ENCODE measurements around the gene PARVB.

Gene PARVB

DNA sequence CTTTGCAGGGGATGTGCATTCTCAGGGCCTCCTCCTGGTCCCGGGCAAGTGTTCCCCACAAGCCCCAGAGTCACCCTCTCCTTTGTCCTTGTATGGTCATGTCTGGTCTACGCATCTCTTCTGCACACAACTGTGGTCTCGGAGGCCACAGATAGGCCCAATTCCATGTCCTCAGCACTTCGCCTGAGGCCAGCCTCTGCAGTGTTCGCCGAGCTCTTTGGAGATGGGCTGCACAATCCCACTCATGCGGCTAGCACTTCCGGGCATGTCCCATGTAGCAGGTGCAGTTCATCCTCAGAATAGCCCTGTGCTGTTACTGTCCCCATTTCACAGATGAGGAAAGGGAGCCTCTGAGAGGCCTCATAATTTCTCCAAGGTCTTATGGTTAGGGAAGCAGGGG is 164.2 kb downstream of the PARVB start:
- DNase-seq: no peak

DNA sequence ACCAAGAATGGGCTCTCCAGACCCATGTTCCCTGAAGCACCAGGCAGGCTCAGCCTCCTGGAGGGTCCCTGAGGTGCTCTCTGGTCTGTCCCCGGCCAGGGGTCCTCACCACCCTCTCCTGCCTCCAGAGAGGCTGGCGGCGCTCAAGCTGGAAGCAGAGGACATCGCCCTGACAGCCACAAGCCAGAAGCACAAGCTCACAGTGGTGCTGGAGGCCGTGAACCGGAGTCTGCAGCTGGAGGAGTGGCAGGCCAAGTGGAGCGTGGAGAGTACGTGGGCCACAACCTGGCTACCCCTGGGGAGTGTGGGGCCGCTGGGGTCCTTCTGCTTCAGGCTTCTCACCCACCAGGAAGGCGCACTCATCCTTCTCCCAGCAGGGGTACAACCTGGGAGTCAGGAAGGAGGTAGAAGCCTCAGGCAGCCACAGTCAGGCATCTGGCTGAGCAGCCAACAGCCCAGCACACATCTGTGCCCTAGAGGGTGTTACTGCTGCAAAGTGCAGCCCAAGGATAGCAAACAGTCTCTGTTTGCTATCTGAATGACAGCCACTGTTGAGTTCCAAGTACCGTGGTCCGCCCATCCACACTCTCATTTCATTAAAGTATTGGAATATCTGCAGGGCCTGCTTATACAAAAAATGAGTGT is 165.0 kb downstream of the PARVB start:
- no peak for DNase-seq

DNA sequence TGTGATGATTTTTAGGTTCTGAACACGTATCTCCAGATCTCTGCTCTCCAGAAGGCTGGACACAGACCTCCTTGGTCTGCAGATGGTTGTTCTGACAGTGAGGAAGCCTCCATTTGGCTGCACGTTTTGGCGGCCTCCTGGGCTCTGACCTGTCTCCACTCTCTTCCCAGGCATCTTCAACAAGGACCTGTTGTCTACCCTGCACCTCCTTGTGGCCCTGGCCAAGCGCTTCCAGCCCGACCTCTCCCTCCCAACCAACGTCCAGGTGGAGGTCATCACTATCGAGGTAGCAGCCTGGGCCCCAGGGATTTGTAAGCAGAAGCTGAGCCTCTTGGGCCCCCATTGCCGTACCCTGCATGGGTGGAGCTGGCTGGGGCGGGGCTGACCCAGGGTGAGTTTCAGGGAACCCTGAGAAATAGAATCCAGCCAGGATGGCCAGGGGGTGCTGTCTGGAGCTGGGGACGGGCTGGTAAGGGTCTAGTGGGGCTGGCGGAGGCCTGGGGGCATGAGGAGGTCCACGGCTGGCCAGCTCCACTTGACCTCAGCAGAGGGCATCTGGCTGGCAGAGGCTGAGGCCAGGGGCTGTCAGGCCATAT is 166.4 kb downstream of the PARVB start:
- DNase-seq: no peak

DNA sequence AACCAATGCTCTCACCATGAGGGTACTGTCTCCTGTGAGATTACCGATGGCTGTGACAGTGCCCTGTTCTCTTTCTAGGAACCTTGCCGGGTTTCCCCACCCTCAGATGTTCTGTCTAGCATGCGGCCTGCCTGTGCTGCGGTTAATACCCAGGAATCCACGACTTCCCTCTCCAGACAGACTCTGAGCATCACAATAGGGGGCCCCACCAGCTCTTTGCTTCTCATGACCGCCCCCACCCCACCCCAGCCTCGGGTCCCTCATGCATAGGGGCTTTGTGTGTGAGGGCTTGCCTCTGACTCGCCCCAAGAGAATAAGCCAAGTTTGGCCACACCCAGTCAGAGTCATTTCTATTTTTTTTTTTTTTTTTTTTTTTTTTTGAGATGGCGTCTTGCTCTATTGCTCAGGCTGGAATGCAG is 166.9 kb downstream of the PARVB start:
- DNase-seq: no peak

DNA sequence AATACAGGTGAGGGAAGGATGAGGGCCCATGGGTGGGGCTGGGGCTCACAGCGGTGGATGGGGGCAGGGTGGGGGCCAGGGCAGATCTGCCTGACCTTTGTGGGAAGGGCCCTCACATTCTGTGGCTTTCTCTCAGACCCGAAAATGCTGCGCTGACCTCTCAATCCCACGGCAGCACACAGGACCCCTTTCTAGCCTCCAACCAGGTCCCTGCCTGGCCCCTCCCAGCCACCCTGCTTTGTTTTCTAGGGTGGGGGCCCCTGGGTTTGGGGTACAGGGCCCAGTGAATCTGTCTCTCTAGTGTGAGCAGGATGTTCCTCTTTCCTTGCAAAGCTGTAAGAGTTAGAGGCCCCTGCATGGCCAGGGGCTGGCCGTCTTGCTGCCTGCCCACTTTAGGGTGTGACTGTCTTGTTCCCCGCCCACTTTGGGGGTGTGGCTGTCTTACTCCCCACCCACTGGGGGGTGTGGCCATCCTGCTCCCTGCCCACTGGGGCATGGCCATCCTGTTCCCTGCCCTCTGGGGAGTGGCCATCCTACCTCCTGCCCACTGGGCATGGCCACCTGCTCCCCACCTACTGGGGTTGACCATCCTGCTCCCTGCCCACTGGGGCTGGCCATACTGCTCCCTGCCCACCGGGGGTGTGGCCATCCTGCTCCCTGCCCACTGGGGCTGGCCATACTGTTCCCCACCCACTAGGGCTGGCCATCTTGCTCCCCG is 168.2 kb downstream of the PARVB start:
- no peak for DNase-seq

DNA sequence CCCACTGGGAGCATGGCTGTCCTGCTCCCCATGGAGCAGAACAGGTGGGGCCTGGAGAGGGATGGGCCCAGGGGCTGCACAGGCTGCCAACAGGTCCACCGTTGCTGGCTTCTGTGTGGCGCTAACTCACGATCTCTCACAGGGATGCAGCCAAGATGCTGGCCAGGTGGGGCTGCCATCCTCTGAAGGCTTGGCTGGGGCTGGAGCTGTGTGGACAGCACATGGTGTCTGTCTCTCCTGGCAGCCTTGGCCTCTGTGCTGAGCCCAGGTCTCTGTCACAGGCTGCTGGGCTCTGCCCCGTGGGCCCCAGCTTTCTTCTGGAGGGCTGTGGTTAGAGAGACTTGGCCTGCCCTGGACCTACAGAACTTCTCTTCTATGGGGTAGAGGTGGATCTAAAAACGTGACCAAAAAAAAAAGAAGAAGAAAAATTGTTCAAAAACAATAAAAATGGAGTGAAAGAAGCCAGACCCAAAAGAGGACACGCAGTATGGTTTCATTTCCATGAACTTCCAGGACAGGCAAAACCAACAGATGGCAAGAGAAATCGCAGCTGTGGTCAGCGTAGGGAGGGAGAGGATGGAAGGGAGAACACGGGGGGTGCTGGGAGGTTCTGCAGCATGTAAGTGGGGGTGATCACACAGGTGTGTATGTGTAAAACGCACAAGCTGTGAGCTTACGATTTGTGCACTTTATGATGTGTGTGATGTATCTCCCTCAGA is 168.9 kb downstream of the PARVB start:
- no peak for DNase-seq

DNA sequence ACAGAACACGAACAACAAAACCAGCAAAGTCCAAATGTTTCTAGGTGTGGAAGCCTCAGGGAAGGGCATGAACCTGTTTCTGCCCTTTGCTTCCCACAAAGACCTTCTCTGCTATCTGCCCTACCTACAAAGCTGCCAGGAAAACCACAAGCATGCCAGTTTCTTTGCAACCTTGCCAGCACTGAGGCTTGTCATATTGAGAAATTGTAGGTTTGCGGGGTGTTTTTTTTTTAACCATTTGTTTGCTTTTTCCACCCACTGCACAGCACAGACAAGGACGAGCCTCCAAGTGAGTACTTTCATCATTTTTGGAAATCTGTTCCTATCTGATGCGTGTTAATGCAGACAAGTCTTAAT is 169.4 kb downstream of the PARVB start:
- no peak for DNase-seq

DNA sequence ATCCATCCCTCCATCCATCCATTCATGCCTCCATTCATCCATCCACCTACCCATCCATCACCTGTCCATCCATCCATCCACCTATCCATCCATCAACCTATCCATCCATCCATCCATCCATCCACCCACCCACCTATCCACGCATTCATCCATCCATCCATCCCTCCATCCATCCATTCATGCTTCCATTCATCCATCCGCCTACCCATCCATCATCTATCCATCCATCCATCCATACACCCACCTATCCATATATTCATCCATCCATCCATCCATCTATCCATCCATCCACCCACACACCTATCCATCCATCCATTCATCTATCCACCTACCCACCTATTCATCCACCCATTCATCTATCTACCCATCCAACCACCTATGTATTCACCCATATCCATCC is 170.5 kb downstream of the PARVB start:
- no peak for DNase-seq

DNA sequence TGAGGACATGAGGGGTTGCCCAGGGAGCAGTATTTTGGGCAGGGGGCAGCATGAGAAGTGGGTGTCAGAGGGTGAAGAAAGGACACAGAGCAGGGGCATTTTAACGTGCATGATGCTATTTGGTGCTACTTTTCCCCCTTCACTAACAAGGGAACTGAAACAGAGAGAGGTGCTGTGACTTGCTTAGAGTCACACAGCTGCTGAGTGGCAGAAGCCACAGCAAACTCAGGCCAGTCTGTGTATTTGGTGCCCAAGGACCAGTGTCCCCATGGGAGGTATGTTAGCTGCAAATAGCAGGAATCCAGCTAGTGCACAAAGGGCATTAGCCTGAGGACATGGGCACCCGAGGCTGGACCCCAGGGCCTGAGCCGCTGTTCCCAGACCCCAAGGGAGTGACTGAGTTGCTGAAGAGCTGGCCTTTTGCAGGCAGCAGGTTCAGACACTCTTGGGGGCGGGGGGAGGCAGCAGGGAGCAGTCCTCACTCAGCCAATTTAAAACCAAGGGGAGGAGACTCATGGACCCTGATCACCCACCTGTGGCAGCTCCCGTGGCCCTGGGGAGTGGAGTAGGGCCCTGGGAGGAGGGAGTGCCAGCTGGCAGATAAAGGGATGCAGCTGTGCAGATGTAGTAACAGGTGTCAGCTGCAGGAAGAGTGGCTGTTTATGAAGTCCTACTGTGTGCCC is 171.2 kb downstream of the PARVB start:
- no peak for DNase-seq

DNA sequence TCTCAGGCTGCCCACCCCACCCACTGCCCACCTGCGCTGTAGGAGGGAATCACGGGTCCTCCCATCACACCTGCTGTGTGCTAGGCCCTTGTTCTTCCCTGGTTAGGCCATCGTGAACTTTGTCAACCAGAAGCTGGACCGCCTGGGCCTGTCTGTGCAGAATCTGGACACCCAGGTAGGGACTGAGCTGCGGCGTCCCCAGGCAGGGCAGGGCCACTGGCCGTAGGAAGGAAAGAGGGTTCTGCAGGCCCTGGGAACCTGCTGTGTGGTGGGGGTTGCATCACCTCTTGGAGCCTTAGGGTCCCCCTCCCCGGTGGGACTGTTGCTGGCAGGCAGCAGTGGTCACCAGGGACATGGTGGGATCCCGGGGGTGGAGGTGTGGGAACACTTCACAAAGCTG is 172.1 kb downstream of the PARVB start:
- no peak for DNase-seq

DNA sequence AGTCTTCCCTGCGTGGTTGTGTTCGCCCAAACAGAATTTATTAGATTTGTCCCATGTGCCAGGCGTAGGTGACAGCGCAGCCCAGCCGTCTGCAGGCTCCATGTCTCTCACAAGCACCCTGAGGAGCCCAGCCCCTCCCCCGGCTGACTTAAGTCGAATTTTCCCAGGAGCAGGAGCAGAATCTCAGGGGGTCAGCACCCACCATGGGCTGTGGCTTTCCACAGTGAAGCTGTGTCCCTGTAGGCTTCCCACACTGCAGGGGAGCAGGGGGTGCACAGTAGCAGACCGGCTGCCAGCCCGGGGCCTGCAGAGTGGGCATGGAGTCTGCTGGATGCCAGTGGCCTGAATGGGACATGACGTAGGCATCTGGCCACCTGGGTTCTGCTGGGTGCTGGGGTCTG is 172.6 kb downstream of the PARVB start:
- no peak for DNase-seq

DNA sequence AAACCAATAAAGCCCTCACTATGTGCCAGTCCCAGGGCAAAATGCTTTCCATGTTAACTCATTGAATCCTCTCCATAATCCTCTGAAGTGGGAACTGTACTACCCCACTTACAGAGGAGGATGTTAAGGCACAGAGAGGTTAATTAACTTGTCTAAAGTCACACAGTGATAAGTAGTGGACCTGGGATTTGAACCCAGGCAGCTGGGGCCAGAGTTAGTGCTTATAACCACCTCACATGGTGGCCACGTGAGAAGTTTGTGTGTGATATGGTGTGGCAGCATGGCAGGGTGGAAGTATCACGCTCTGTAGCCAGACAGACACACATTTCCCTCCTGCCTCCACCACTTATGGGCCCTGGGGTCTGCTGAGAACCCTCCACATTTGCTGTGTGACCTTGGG is 173.2 kb downstream of the PARVB start:
- no peak for DNase-seq

DNA sequence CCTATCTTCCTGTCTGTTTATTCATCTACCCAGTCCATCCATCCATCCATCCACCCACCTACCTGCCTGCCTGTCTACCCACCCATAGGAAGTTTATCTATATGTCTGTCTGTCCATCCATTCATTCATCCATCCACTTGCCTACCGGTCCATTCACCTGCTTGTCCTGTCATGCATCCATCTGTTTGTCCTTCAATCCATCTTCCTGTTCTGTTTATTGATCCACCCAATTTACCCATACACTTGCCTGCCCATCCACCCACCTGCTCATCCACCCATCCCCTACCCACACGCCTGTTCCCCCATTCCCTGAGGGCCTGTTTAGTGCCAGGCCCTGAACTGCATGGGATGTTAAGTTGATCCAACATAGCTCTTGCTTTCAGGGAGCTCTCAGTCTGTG is 175.1 kb downstream of the PARVB start:
- no peak for DNase-seq

DNA sequence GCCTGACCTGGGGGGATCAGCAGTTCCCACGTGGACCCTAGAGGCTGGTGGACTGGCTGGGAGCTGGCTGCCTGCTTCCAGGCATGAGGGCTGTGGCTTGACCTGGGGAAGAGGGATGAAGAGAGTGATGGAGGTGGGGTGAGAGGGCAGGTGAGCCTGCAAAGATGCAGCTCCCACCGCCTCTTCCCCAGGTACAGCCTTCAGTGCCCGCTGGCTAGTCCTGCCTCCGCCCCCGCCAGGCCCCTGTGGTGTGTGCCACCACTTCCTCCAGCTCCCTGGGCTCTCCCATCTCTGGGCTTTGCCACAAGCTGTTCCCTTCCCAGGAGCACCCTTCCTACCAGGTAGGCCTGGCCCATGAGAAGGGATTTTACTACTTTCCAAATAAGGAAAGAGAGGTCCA is 175.8 kb downstream of the PARVB start:
- no peak for DNase-seq

DNA sequence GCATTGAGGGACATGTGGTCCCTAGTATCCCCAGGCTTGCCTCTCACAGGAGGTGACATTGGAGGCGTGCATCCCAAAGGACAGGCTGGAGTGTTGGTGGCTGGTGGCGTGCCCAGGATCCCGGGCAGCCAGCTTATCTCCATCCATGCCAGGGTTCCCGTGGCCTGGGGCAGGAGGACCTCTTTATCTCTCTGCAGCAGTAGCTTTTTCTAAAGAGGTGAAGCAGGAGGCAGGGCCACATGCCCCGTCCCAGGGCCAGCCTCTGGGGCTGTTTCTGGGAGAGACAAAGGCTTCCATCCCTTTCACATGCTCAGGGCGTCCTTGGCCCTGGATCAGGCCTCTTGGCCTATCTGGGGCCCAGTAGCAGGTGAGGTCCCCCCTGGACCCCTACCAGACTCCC is 176.3 kb downstream of the PARVB start:
- DNase-seq: no peak

DNA sequence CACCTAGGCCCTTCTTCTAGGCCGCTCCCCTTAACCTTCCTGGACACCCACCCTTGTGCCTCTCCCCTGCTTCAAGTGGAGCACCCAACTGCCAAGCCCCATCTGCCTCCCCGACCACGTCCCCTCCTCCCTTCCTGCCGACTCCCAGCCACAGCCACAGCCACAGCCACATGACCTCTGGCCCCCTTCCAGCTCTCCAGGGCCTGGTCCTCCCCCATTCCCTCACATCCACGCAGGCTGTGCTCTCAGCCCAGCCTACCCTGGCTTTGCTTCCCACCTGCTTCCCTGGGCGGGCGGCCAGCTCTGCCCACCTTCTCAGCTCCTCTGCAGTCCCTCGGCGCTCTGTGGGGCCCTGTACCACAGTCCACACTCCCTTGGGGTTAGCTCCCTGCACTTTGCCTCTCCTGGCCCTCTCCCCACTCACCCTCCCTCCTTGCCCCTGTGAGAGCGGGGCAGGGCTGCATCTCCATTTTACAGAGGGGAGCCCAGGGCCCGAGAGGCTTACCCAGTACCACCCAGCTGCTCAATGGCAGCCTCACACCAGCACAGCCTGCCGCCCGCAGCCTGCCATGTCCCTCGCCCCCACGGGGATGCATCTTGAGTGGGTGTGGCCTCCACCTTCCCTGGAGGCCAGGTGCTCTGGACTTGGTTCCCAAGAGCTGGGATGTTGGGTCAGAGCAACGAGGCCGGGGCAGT is 176.9 kb downstream of the PARVB start:
- DNase-seq: no peak

DNA sequence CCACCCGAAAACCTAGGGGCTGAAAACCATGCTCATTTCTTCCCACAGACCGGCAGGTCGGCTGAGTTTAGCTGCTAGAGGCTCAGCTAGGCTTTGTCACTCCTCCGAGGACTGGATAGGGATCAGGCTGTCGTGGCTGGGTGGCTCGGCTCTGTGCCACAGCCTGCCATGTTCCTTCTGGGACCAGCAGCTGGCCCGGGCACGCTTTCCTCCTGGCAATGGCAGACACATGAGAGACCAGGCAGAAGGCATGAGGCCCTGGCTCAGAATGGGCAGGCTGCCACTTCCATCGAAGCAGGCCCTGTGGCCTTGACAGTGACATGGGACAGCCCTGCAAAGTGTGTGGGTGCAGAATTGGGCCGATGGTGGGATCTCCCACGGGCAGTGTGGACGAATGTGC is 177.6 kb downstream of the PARVB start:
- no peak for DNase-seq

DNA sequence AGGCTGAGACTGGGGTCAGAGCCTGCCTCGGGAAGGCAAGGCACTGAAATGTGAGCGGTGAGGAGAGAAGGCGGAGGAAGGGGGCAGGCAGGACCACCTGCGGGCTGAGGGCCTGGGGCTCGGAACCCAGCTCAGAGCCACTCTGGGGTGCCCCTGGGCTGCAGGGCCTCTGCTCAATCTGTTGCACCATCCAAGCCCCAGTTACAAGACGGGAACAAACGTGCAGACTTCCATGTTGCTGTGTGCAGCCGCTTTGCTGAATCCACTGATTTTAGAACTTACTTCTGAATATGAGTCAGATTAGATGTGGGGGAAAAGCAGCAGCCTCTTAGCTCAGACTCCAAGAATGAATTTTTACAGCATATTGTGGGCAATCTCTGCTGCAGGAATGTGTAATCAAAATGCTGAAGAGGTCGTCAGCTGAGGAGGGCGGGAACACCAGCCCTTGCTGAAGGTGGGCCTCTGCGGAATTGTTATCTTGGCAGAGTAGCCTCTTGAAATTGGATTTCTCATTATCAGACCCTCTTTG is 178.2 kb downstream of the PARVB start:
- DNase-seq: no peak

DNA sequence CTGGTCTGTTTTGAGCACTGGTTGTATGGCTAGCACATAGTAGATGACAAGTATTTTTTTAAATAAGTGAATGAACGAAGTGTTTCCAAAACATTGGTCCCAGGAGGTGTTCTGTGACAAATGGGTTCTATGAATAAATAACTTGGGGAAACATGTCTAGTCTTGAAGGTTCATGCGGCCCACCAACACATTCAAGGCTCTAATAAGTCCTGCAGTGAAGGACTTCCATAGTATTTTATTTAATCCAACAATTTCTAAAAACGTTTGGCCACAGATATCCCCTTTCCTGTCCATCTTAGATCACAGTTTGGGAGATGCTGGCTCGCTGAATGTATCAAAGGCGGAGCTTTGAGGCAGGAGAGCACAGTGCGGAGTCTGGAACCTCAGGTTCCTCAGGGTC is 179.1 kb downstream of the PARVB start:
- DNase-seq: no peak

DNA sequence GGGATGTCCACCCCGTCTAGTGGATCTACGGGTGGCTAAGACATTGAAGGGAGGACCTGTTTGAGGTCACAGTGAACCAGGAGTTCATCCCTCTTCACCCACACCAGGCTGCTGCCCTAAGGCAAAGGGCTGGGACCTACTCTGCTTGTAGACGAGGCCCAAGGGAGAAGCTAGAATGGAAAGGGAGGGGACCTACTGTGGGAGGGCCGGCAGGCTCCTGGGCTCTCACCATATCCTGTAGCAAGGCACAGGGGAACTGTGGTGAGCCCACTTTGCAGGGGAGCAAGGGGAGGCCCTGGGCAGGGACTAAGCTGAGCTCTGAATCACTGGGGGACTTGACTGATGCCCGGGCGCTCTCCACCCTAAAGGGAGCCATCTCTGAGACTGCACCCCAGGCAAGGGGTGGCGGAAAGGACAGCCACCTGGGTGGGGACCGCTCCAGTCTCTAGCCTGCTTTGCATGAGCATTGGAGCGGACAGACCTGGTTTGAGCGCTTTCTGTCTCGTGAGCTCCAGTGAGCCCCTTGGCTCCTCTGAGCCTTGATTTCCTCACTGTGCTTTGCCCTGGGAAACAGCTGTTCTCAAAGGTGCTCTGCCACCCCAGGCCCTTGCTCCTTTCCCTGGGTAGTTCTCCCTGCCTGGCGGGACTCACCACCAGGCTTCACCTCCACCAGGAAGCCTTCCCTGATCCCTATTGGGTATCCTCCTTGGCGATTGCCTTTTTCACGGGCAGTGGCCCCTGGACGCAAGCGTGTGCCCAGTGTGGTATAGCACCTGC is 180.8 kb downstream of the PARVB start:
- DNase-seq: no peak

DNA sequence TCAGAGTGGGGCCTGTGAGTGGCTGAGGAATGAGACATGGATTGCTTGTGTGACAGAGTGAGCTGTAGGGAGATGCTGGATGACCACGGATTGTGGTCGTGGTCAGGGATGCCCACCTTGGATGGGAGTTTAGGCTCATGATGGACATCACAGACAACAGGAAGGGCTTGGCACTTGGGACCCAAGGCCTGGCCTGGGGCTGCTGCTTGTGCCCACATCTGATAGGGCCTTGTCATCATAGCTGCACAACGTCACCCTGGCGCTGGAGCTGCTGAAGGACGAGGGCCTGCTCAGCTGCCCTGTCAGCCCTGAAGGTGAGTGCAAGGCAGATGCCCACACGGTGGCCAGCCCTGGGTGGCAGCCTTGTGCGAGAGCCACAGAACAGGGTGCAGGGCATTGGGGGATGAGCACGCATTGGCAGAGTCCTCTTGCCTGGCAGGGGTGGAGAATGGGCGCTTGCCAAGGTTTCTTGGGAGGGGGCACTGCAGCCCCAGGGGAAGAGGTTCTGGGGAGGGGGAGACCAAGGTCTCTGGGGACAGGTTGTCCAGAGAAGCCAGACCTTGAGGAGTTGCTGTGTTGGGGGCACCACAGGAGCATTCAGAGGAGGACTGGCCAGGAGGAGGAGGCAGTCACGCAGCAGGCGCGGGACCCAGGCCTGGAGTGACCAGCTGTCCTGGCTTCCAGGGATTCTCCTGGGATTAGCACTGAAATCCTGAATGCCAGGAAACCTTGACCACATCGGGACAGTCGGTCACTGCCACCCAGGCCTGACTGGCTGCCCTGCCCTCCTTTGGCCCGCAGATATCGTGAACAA is 181.6 kb downstream of the PARVB start:
- DNase-seq: no peak

Data from NCI-H1436 treated with DMSO at 0.1 percent for 48 hours (cell line).